HG02763 (cell line): ENCODE measurements around the gene RAB8A.

Source experiments
- ATAC-seq: cut with Tn5 transposase; IDR thresholded peaks from one replicate; pipeline ENCODE4 v1.9.1; 2021; ENCODE audit warnings: mild to moderate bottlenecking, moderate library complexity; ENCODE audit not compliant: unreplicated experiment

Gene RAB8A

DNA sequence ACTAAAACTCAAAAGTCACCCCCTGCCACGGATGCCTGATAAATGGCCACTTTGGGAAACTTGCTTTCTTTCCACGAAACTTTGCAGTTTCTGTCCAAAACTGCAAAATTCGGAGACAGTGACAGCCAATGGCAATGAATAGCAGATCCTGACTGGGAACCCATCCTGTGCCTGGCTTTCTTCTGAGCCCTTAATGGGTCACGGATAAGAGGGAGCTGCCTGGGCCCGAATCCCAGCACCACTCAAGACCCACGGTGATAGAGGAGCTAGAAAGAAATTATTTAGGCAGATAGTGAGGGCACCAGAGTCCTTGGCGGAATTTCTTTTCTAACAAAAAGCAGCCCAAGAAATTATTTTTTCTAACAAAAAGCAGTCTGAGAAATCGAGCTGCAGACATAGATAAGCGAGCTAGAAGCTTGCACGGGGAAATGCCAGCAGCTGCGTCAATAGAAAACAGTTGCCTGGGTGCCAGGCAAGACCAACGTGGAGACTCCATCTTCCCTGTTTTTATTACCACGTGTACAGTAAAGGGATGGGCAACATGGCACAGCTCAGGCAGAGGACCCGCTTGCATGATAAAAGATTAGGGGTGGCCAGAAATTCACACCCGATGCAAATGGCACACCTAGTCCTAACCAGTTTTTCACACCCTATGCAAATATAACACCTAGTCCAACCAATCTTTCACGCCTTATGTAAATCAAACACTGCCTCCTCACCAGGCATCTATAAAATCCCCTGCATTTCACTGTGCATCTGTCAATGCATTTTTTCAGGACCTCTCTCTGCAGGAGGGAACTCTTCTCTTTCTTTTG is 24.7 kb downstream of the RAB8A start:
- ATAC-seq, result no peak

DNA sequence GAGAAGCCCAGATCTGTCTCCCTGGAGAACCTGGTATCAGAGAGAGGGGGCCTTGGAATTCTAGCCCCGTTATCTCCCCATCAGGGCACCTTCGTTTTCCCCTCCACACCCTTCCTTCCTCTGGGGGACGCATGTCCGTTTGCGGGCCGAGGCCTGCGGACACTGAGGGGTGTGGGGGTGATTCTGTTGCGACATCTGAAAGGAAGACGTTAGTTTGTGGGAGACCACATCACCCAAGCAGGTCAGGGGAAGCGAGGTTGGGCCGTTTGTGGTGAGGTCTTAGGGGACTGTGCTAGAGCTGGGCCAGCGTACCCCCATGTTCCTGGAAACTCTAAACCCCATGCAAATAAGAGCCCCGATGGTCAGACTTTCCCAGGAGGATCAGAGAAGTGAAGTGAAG is 28.1 kb downstream of the RAB8A start:
- ATAC-seq, result no peak

DNA sequence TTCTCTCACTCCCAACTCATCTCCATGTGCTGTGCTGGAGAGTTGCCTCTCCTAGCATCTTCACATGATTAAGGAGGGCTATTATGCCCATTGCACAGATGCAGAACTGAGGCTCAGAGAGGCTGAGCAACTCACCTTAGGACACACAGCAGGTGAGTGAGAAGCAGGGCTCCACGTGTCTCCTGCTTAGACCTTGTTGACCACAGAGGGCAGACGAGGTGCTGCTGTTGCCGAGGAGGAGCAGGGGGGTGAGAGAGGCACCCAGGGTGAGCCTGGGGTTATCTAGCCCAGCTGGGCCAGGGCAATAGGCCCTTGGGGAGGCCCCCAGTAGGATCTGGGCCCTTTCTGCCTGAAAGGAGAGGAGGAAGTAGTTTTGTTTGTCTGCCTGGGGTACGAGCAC is 29.4 kb downstream of the RAB8A start:
- ATAC-seq, result peak; percentile 43

DNA sequence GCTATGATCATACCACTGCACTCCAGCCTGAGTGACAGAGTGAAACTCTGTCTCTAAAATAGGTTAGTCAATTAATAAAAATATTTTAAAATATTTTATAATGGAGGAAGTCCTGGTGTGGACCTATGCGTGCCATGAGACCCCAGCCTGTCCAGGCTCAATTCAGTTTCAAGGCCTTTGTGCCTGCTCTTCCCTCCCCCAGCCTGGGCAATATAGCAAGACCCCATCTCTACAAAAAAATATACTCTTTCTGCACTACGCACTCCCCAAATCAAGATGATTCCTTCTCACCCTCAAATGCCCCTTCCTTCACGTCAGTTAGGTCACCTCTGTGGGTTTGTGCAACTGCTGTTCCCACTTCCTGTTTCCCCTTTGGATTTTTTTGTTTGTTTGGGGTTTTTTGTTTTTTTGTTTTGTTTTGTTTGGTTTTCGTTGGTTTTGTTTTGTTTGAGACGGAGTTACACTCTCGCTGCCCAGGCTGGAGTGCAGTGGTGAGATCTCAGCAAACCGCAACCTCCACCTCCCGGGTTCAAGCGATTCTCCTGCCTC is 30.4 kb downstream of the RAB8A start:
- ATAC-seq, result no peak

DNA sequence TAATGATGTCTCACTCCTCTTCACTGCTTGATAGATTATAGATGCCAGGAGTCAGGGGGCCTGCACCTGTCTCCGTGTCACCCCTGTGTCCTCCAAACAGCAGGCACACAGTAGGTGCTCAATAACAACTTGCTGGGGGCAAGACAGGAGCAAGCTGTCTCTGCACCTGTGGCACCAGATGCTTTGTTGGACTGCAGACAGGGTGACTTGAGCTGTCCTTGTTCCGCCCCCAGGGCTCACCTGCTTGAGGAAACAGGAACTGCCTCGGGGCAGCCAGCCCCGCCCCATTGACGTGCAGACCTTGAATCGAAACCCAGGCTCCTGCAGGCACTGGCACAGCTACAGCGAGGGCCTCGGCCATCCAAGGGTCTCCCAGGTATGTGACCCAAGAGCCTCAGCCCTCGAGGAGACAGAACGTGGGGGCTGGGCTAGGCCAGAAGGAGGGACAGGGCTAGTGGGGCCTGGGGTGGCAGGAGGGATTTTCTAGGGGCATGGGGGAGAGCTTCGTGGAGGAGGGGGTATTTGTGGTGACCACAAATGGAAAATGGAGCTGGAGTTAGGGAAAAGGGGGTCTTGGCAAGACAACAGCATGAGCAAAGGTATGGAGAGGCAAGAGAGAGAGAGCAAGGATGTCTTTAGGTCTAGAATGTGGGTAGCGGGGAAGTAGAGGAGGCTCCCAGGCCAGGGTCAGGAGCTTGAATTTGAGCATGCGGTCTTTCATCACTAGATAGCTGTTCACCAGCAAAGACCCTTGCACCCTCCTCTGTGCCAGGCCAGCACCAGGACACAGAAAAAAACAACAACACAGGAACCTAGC is 31.9 kb downstream of the RAB8A start, which contains the start of gene HSH2D:
Gene HSH2D, plus strand, starts transcription at position 287 of the 817 bp plus-strand sequence. CDS start 5,066 bp downstream, outside the sequence.
- ATAC-seq, result peak; percentile 49

DNA sequence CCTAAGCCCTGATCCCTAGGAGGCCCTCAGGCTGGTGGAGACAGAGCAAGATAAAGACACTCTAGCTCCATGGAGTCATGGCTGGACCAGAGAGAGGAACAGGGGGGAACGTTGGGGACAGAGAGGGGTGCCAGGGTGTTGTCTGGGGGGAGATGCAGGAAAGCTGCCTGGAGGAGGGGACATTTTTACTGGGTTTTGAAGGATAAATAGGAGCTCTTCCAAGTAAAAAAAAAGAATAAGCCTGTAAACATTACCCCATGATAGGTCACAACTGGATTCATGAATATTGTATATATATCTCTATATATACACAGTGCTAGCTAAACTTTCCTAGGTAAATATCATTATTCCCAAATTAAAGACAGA is 32.5 kb downstream of the RAB8A start:
- ATAC-seq, result no peak

DNA sequence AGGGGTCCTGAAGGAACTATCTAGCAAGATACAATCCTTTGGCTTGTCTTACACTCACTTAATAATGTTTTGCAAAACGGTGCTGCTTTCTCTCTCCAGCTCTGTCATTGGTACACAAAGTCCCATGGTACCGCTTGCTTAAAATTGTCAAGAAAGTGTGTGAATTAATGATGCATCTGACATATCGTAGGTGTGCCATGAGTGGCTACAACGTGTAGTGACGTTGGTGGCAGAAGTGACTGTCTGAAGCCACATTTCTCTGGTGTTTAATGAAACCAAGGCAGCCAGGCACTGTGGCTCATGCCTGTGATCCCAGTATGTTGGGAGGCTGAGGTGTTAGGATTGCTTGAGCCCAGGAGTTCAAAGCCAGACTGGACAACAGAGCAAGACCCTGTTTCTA is 34.4 kb downstream of the RAB8A start:
- no peak for ATAC-seq

DNA sequence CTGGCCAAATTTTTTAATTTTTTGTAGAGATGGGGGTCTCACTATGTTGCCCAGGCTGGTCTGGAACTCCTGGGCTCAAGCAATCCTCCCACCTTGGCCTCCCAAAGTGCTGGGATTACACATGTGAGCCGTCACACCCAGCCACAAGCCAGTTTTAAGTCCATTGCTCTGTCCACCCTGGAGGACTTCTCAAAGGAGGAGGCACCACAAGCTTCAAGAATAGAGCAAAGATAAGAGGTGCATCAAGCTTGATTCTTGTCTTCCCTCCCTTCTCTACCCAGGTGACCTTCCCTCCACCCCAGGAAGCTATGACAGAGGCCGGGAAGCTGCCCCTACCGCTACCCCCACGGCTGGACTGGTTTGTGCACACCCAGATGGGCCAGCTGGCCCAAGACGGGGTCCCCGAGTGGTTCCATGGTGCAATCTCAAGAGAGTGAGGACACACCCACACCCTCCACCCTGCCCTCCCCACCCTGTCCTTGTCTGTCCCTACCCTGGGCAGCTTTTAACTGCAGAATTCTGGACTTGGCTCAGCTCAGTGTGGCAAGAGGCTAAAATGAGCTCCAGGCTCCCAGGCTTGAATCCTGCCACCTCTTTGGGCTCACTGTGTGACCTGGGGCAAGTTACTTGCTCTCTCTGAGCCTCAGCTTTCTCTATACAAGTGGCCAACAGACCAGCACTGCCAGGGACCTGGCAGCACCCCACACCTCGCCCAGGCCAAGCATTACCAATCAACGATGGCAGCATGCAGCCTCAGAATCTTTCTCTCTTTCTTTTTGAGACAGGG is 36.9 kb downstream of the RAB8A start:
- ATAC-seq, result no peak

DNA sequence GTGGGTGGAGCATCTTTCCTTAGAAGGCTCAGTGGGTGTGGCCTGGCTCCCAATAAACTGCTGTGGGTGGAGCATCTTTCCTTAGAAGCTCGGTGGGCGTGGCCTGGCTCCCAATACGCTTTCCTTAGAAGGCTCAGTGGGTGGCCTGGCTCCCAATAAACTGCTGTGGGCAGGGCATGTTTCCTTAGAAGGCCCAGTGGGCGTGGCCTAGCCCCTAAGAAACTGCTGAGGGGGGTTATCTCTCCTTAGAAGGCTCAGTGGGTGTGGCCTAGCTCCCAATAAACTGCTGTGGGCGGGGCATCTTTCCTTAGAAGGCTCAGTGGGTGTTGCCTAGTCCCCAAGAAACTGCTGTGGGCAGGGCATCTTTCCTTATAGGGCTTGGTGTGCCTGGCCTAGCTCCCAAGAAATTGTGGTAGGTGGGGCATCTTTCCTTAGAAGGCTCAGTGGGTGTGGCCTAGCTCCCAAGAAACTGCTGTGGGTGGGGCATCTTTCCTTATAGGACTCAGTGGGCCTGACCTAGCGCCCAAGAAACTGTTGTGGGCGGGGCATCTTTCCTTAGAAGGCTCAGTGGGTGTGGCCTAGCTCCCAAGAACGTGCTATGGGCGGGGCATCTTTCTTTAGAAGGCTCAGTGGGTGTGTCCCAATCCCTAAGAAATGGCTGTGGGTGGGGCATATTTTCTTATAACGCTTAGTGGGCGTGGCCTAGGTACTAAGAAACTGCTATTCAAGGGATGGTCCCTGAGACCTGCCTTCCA is 42.1 kb downstream of the RAB8A start:
- no peak for ATAC-seq

DNA sequence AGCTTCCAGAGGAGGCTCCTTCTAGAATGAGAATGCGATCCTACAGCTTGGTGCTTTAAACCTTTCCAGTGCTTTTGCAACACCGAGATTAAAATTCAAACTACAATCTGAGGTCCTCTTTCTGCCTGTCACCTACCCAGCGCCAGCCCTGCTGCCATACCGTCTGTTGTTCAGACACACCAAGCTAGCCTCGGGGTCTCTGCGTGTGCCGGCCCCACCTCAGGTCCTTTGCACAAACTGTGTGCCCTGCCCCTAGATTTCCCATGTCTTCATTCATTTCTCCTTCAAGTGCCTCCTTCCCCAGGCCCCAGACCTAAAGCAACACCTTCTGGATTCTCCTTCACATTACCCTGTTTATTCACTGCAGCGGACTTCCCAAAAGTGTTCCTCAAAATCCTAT is 42.9 kb downstream of the RAB8A start:
- ATAC-seq, result no peak

DNA sequence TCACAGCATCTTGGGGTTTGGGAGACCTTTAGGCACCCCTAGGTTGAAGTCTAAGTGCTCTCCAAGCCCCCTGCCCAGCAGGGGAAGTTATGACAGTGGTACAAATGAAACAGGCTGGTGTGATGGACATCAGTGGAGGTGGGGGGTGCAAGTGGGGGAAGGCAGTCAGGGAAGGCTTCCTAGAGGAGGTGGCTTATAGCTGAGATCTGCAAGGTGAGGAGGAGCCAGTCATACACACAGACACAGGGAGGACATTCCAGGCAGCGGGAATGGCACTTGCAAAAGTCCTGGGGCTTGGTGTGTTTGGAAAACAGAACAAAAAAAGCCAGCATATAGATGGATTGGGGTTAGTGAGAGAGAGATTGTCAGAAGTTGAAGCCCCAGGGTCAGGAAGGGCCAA is 43.4 kb downstream of the RAB8A start:
- ATAC-seq, result no peak

DNA sequence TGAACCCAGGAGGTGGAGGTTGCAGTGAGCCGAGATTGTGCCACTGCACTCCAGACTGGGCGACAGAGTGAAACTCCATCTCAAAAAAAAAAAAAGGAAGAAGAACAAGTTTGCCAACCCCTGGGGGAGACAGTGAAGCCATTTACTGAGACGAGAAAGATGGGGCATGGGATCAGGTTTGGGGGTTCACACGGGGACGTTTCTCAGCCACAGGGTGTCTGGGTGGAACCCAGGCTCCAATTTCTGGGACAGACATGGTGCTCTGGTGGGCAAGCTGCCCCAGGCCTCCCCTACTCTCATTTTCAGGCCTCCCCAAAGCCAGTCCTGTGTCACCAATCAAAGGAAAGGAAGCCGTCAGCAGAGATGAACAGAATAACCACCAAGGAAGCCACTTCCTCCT is 45.2 kb downstream of the RAB8A start:
- no peak for ATAC-seq

DNA sequence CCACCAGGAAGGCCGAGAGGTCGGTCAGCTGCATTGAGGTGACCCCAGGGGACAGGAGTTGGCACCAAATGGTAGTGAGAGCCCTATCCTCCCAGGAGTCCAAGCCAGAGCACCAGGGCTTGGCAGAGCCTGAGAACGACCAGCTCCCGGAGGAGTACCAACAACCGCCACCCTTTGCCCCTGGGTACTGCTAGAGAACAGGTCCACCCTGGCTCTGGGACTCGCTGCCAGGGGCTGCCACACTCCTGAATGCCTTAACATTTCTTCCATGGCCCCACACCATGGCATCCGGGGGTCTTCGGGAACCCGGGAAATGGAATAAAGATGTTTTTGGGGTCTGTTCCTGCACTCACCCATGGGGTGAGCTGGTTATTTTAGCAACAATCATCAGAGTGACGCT is 45.9 kb downstream of the RAB8A start:
- no peak for ATAC-seq

DNA sequence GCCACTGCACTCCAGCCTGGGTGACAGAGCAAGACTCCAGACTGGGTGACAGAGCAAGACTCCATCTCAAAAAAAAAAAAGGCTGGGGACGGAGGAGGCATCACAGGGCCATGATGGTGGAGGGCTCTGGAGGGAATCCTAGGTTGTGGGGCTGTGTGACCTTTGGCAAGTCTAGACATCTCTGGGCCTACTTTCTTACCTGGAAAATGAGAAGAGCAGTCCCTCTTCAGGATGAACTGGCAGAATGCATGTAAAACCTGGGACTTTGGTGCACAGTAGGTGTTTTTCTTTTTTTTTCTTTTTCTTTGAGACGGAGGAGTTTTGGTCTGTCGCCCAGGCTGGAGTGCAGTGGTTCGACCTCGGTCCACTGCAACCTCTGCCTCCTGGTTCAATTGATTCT is 48.0 kb downstream of the RAB8A start:
- no peak for ATAC-seq

DNA sequence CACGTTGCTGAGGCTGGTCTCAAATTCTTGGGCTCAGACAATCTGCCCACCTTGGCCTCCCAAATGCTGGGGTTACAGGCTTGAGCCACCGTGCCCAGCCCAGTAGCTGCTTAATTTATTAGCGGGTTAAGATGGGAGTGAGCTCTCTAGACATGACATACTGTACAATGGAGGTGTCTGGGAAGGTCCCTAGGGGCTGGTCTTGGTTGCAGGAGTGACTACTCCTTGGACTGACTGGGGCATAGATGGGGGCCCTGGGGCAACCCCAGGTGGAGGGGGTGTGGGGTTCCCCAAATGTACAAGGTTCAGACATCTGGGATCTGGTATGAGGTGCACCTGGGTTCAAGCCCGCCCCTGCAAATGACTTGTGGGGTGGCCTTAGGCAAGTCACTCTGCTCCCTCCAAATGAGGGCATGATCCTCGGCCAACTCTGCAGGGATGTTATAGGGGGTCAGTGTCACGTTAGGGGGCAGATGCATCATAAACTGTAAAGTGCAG is 48.8 kb downstream of the RAB8A start:
- ATAC-seq, result no peak

DNA sequence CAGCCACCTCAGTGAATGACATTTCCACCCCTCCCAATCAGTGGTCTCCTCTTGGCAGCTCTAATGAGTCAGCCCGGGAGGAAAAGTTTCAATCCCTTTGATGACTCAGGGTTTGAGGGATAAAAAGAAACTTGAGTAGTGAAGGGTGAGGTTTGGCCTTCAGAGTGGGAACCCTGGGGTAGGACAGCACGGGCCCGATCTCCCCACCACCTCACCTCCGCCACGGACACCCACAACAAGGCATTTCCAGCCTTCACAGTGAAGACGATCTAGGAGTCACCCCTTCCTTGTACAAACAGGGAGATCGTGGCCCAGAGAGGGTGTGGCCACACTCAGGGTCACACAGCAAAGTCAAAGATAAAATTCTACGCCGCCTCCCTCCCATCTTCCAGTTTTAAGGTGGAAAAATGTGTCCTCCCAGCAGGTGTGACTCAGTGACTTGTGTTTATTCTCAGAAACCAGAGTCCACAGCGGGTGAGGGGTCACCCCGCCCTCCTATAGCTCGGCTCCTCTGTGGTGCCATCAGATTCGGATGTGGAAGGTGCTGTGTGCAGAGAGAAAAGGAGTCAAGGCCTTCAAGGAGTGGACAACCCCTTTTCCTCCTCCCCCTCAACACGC is 49.4 kb downstream of the RAB8A start:
- ATAC-seq, result no peak

DNA sequence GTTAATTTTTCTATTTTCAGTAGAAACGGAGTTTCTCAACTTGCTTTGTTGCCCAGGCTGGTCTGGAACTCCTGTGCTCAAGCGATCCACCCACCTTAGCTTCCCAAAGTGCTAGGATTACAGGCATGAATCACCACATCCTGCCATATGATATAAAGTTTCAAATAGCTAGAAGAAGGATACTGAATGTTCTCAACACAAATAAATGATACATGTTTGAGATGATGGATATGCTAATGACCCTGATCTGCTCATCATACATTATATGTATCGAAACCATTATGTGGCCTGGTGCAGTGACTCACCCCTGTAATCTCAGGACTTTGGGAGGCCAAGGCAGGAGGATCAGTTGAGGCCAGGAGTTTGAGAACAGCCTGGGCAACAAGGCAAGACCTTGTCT is 50.2 kb downstream of the RAB8A start:
- ATAC-seq, result no peak

DNA sequence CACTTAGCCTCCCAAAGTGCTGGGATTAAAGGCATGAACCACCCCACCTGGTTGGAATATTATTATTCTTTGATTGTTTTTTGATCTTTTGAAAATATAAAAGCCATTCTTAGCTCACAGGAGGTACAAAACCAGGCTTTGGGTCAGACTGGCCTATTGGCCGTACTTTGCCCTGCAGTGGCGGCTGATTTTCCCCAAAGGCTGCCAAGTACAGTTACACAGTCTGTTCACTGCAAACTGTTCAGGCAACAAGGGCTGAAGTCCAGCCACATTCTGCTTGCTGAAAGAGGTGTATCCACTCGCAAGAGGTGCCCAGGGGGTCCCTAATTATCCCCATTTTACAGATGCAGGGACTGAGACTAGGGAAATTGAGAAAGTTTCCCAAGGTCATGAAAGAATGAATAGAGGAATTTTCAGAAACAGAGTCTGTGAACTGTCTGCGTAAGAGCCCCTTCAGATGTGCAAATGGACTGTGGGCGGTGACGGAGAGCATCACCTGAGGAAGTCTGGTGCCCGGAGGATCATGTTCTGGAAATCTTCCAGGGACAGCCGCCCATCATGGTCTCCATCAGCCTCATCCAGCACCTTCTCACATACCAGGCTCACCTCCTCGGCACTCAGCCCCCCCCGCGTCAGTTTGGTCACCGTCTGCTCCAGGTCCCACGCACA is 52.7 kb downstream of the RAB8A start:
- ATAC-seq, result no peak

DNA sequence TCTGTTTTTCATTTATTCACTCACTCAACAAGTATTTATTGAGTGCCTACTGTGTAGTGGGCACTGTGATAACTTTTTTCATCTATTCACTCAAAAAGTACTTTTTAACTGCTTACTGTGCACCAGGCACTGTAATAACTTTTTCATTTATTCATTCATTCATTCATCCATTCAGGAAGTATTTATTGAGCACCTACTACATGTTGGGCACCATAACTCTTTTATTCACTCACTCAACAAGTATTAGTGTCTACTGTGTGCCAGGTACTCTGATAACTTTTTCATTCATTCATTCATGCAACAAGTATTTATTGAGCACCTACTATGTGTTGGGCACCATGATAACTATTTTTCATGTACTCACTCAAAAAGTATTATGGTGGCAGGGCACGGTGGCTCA is 54.7 kb downstream of the RAB8A start:
- ATAC-seq, result no peak
